ENCODE results near the gene PALD1. TPM values are rescaled to one million over a fixed set of nuclear protein-coding genes. Genes with fewer than 3 reads are reported as not detected.

The PALD1 gene
- total and polyA plus RNA-seq, 4 experiments from 2014 or later: not detected

- Mint-ChIP-seq H3K36me3 (no peaks in the 10 kb centered on the region), H3K27ac (no peak overlapping the region), H3K27me3 (no peaks in the 10 kb centered on the region), H3K9me3 (no peaks in the 10 kb centered on the region), H3K4me3 (no peak overlapping the region), H3K4me1 (peaks cover 0 to 1% (median 0%) of the 10 kb centered on the region in 4 donors)
- no peak for DNase-seq
- Histone ChIP-seq H3K4me1 (ENCODE audit: insufficient read depth, low read length) (no peaks in the 10 kb centered on the region), H3K4me3 (ENCODE audit: low read length in 2 of 2) (no peak overlapping the region), H3K36me3 (ENCODE audit: insufficient read depth, low read length) (no peaks in the 10 kb centered on the region), H3K9me3 (ENCODE audit: control insufficient read depth in 1 of 2, low read length in 2 of 2) (no peaks in the 10 kb centered on the region), H3K27me3 (ENCODE audit: insufficient read depth, low read length) (no peaks in the 10 kb centered on the region), H3K27ac (ENCODE audit: low read depth, low read length) (no peak overlapping the region)
- CTCF ChIA-PET (ENCODE audit: partially characterized antibody): interaction anchor here (1.3 kb wide), 1 partner anchor 19 kb away, joined by 5 read pairs; no protein-coding TSS in a partner anchor
- intact Hi-C loops (cut with micrococcal nuclease): no loop called here
- POLR2A ChIA-PET (ENCODE audit: partially characterized antibody): no interaction called here
Observed at GRCh38 chr10:70530315-70530714, 51.7 kb downstream of the PALD1 start.

GRCh38 chr10:70532554-70533188 is 54.1 kb downstream of the PALD1 start:
- Mint-ChIP-seq H3K4me3 (no peak overlapping the region), H3K4me1 (peaks cover 0 to 1% (median 0%) of the 10 kb centered on the region in 4 donors), H3K36me3 (no peaks in the 10 kb centered on the region), H3K27ac (no peak overlapping the region), H3K27me3 (no peaks in the 10 kb centered on the region), H3K9me3 (no peaks in the 10 kb centered on the region)
- H3K4me3 ChIP-seq (ENCODE audit: low read length in 2 of 2): no peak overlapping the region
- H3K27ac ChIP-seq (ENCODE audit: low read depth, low read length): no peak overlapping the region
- H3K9me3 ChIP-seq (ENCODE audit: control insufficient read depth in 1 of 2, low read length in 2 of 2): no peaks in the 10 kb centered on the region
- CTCF ChIA-PET (ENCODE audit: partially characterized antibody): no interaction called here
- H3K27me3 ChIP-seq (ENCODE audit: insufficient read depth, low read length): no peaks in the 10 kb centered on the region
- intact Hi-C loops (cut with micrococcal nuclease): no loop called here
- H3K4me1 ChIP-seq (ENCODE audit: insufficient read depth, low read length): no peaks in the 10 kb centered on the region
- no peaks in the 10 kb centered on the region for H3K36me3 ChIP-seq (ENCODE audit: insufficient read depth, low read length)
- POLR2A ChIA-PET (ENCODE audit: partially characterized antibody): no interaction called here
- DNase-seq: no peak

- CTCF ChIA-PET (ENCODE audit: partially characterized antibody): no interaction called here
- no peaks in the 10 kb centered on the region for H3K36me3 Mint-ChIP-seq
- Histone ChIP-seq H3K4me1 (ENCODE audit: insufficient read depth, low read length) (no peaks in the 10 kb centered on the region), H3K9me3 (ENCODE audit: control insufficient read depth in 1 of 2, low read length in 2 of 2) (no peaks in the 10 kb centered on the region), H3K27me3 (ENCODE audit: insufficient read depth, low read length) (no peaks in the 10 kb centered on the region), H3K27ac (ENCODE audit: low read depth, low read length) (no peak overlapping the region), H3K36me3 (ENCODE audit: insufficient read depth, low read length) (no peaks in the 10 kb centered on the region), H3K4me3 (ENCODE audit: low read length in 2 of 2) (no peak overlapping the region)
- H3K27ac Mint-ChIP-seq: no peak overlapping the region
- H3K4me3 Mint-ChIP-seq: no peak overlapping the region
- no peak for DNase-seq
- H3K27me3 Mint-ChIP-seq: no peaks in the 10 kb centered on the region
- POLR2A ChIA-PET (ENCODE audit: partially characterized antibody): no interaction called here
- H3K9me3 Mint-ChIP-seq: no peaks in the 10 kb centered on the region
- intact Hi-C loops (cut with micrococcal nuclease): no loop called here
- peaks cover 0 to 1% (median 0%) of the 10 kb centered on the region in 4 donors for H3K4me1 Mint-ChIP-seq
Observed at GRCh38 chr10:70533189-70533558, 54.6 kb downstream of the PALD1 start.

GRCh38 chr10:70534281-70534680 is 55.7 kb downstream of the PALD1 start:
- no peak overlapping the region for H3K4me3 ChIP-seq (ENCODE audit: low read length in 2 of 2)
- no peak for DNase-seq
- H3K27me3 Mint-ChIP-seq: no peaks in the 10 kb centered on the region
- H3K4me1 ChIP-seq (ENCODE audit: insufficient read depth, low read length): no peaks in the 10 kb centered on the region
- peak overlapping the region in 2 of 7 donors; percentile 57 to 76 for H3K27ac Mint-ChIP-seq
- H3K27me3 ChIP-seq (ENCODE audit: insufficient read depth, low read length): no peaks in the 10 kb centered on the region
- H3K36me3 ChIP-seq (ENCODE audit: insufficient read depth, low read length): no peaks in the 10 kb centered on the region
- no peaks in the 10 kb centered on the region for H3K9me3 ChIP-seq (ENCODE audit: control insufficient read depth in 1 of 2, low read length in 2 of 2)
- intact Hi-C loops (cut with micrococcal nuclease): no loop called here
- H3K4me3 Mint-ChIP-seq: no peak overlapping the region
- ChIA-PET POLR2A (ENCODE audit: partially characterized antibody) (no interaction called here), CTCF (ENCODE audit: partially characterized antibody) (interaction anchor here (0.8 kb wide), 1 partner anchor 15 kb away, joined by 4 read pairs; no protein-coding TSS in a partner anchor)
- no peak overlapping the region for H3K27ac ChIP-seq (ENCODE audit: low read depth, low read length)
- no peaks in the 10 kb centered on the region for H3K36me3 Mint-ChIP-seq
- H3K4me1 Mint-ChIP-seq: peaks cover 0 to 1% (median 0%) of the 10 kb centered on the region in 4 donors
- H3K9me3 Mint-ChIP-seq: no peaks in the 10 kb centered on the region

- Histone ChIP-seq H3K4me3 (ENCODE audit: low read length in 2 of 2) (no peak overlapping the region), H3K27me3 (ENCODE audit: insufficient read depth, low read length) (no peaks in the 10 kb centered on the region), H3K27ac (ENCODE audit: low read depth, low read length) (no peak overlapping the region), H3K36me3 (ENCODE audit: insufficient read depth, low read length) (no peaks in the 10 kb centered on the region), H3K9me3 (ENCODE audit: control insufficient read depth in 1 of 2, low read length in 2 of 2) (no peaks in the 10 kb centered on the region), H3K4me1 (ENCODE audit: insufficient read depth, low read length) (no peaks in the 10 kb centered on the region)
- H3K36me3 Mint-ChIP-seq: no peaks in the 10 kb centered on the region
- peak overlapping the region in 1 of 7 donors; percentile 66 for H3K27ac Mint-ChIP-seq
- no peaks in the 10 kb centered on the region for H3K9me3 Mint-ChIP-seq
- intact Hi-C loops (cut with micrococcal nuclease): no loop called here
- H3K27me3 Mint-ChIP-seq: no peaks in the 10 kb centered on the region
- DNase-seq: no peak
- H3K4me1 Mint-ChIP-seq: peaks cover 0 to 1% (median 0%) of the 10 kb centered on the region in 4 donors
- ChIA-PET CTCF (ENCODE audit: partially characterized antibody) (no interaction called here), POLR2A (ENCODE audit: partially characterized antibody) (no interaction called here)
- H3K4me3 Mint-ChIP-seq: no peak overlapping the region
Observed at GRCh38 chr10:70535001-70535400, 56.4 kb downstream of the PALD1 start.

- Mint-ChIP-seq H3K27ac (peak overlapping the region in 2 of 7 donors; percentile 42 to 62), H3K9me3 (no peaks in the 10 kb centered on the region), H3K27me3 (no peaks in the 10 kb centered on the region), H3K36me3 (no peaks in the 10 kb centered on the region), H3K4me1 (peaks cover 0 to 1% (median 0%) of the 10 kb centered on the region in 4 donors), H3K4me3 (no peak overlapping the region)
- intact Hi-C loops (cut with micrococcal nuclease): no loop called here
- POLR2A ChIA-PET (ENCODE audit: partially characterized antibody): no interaction called here
- no peak overlapping the region for H3K27ac ChIP-seq (ENCODE audit: low read depth, low read length)
- no peak overlapping the region for H3K4me3 ChIP-seq (ENCODE audit: low read length in 2 of 2)
- H3K36me3 ChIP-seq (ENCODE audit: insufficient read depth, low read length): no peaks in the 10 kb centered on the region
- CTCF ChIA-PET (ENCODE audit: partially characterized antibody): interaction anchor here (0.5 to 1.5 kb wide), 2 partner anchors 16 to 170 kb away, joined by 3 to 6 read pairs; no protein-coding TSS in a partner anchor
- H3K4me1 ChIP-seq (ENCODE audit: insufficient read depth, low read length): no peaks in the 10 kb centered on the region
- no peaks in the 10 kb centered on the region for H3K9me3 ChIP-seq (ENCODE audit: control insufficient read depth in 1 of 2, low read length in 2 of 2)
- no peaks in the 10 kb centered on the region for H3K27me3 ChIP-seq (ENCODE audit: insufficient read depth, low read length)
- DNase-seq: no peak
Observed at GRCh38 chr10:70535451-70535850, 56.9 kb downstream of the PALD1 start.

GRCh38 chr10:70536196-70536861 is 57.8 kb downstream of the PALD1 start:
- Mint-ChIP-seq H3K36me3 (no peaks in the 10 kb centered on the region), H3K4me3 (no peak overlapping the region), H3K9me3 (no peaks in the 10 kb centered on the region), H3K27ac (no peak overlapping the region), H3K4me1 (peaks cover 0 to 1% (median 0%) of the 10 kb centered on the region in 4 donors), H3K27me3 (no peaks in the 10 kb centered on the region)
- DNase-seq: no peak
- Histone ChIP-seq H3K9me3 (ENCODE audit: control insufficient read depth in 1 of 2, low read length in 2 of 2) (no peaks in the 10 kb centered on the region), H3K27ac (ENCODE audit: low read depth, low read length) (no peak overlapping the region), H3K27me3 (ENCODE audit: insufficient read depth, low read length) (no peaks in the 10 kb centered on the region), H3K4me3 (ENCODE audit: low read length in 2 of 2) (no peak overlapping the region), H3K4me1 (ENCODE audit: insufficient read depth, low read length) (no peaks in the 10 kb centered on the region), H3K36me3 (ENCODE audit: insufficient read depth, low read length) (no peaks in the 10 kb centered on the region)
- ChIA-PET POLR2A (ENCODE audit: partially characterized antibody) (no interaction called here), CTCF (ENCODE audit: partially characterized antibody) (interaction anchor here (0.5 to 1.7 kb wide), 3 partner anchors 15 to 171 kb away, joined by 3 to 13 read pairs (median 6); no protein-coding TSS in a partner anchor)
- intact Hi-C loops (cut with micrococcal nuclease): no loop called here
